ENCODE results near the gene CALML3. TPM values are rescaled to one million over a fixed set of nuclear protein-coding genes. Genes with fewer than 3 reads are reported as not detected.

Gene CALML3
- total RNA-seq, 1 experiment from 2014 or later, result not detected

- peak overlapping the region in 1 of 3 experiments; percentile 88; a peak in 2 of 7 replicates for H3K27ac Mint-ChIP-seq
- H4K20me1 ChIP-seq (ENCODE audit: control insufficient read depth, insufficient read depth, insufficient read length), result no peaks in the 10 kb centered on the region
Measured at GRCh38 chr10:5575482-5576153, 50.9 kb downstream of the CALML3 start.

More at GRCh38 chr10:5575482-5576153, 50.9 kb downstream of the CALML3 start:
- peaks cover 3% of the 10 kb centered on the region; the same call in 1 of the 2 replicates for H3K27me3 Mint-ChIP-seq (ENCODE audit: low read depth)
- Histone ChIP-seq H3K4me2 (ENCODE audit: insufficient read depth, insufficient read length, low read length) (no peak overlapping the region), H3K27ac (ENCODE audit: insufficient read length, low read depth, low read length) (no peak overlapping the region), H3K56ac (ENCODE audit: insufficient read length, low read depth, low read length) (no peak overlapping the region), H3K27me3 (ENCODE audit: insufficient read depth, low read length) (no peaks in the 10 kb centered on the region), H2BK120ac (ENCODE audit: low read depth, low read length, poor library complexity, severe bottlenecking) (no peak overlapping the region), H4K5ac (ENCODE audit: insufficient read length, low read depth, low read length) (no peak overlapping the region), H2BK5ac (ENCODE audit: insufficient read length, low read length) (no peak overlapping the region), H3K4ac (ENCODE audit: low read depth, low read length) (no peak overlapping the region), H4K8ac (replicated peaks; ENCODE audit: insufficient read length, low read depth, low read length) (no peak overlapping the region), H2AK5ac (ENCODE audit: insufficient read length, low read length) (no peak overlapping the region), H3K18ac (ENCODE audit: insufficient read length, low read depth, low read length) (no peak overlapping the region), H2AFZ (ENCODE audit: low read length) (no peak overlapping the region), H3K9me3 (ENCODE audit: control insufficient read depth, low read depth, low read length) (no peaks in the 10 kb centered on the region), H3K79me2 (ENCODE audit: insufficient read depth, low read length) (no peaks in the 10 kb centered on the region), H3K14ac (ENCODE audit: insufficient read depth, low read length) (no peak overlapping the region), H3T11ph (ENCODE audit: low read length) (no peak overlapping the region), H4K91ac (ENCODE audit: insufficient read length, low read depth, low read length) (no peak overlapping the region), H3K79me1 (ENCODE audit: insufficient read depth, low read depth, low read length, poor library complexity, severe bottlenecking) (no peaks in the 10 kb centered on the region), H3K4me1 (ENCODE audit: insufficient read depth, low read length) (no peaks in the 10 kb centered on the region), H2BK20ac (ENCODE audit: low read depth, low read length, poor library complexity, severe bottlenecking) (no peak overlapping the region), H2BK15ac (ENCODE audit: low read depth, low read length) (no peak overlapping the region), H3K23ac (ENCODE audit: insufficient read length, low read depth, low read length) (no peak overlapping the region), H2BK12ac (ENCODE audit: insufficient read length, low read depth, low read length) (no peak overlapping the region), H3K23me2 (ENCODE audit: insufficient read length, low read depth, low read length, poor library complexity, severe bottlenecking) (no peaks in the 10 kb centered on the region), H3K9ac (ENCODE audit: extremely low read depth, insufficient read length, low read length) (no peak overlapping the region)
- peaks cover 5 to 17% of the 10 kb centered on the region in 2 experiments; a peak in 3 of 4 replicates for H3K4me1 Mint-ChIP-seq
- no peak for DNase-seq
- WGBS (ENCODE audit: extremely low coverage, insufficient read length, low lambda C conversion rate), result no CpG with 5 or more reads among the region's 23 CpGs
- peaks cover 0 to 2% of the 10 kb centered on the region in 2 experiments; a peak in 1 of 5 replicates for H3K9me3 Mint-ChIP-seq
- TF ChIP-seq CTCF (conservative IDR thresholded peaks at IDR 0.05), result no peak
- peaks cover 0 to 4% (median 0%) of the 10 kb centered on the region in 3 experiments; a peak in 1 of 7 replicates for H3K36me3 Mint-ChIP-seq (ENCODE audit: insufficient read depth in 1 of 3, low read depth in 3 of 3)
- no peak overlapping the region for H3K4me3 Mint-ChIP-seq

Measured in H9 (cell line).